ENCODE data around the gene AKT1.
"Not testable (repeated sequence)": the region's sequence is repeated elsewhere in the genome, so short reads cannot be mapped to it uniquely, and the experiment has no call there.

The AKT1 gene

GRCh38 chr14:104751539-104752422 is 43.8 kb downstream of the AKT1 start:
- no peak for DNase-seq

DNA sequence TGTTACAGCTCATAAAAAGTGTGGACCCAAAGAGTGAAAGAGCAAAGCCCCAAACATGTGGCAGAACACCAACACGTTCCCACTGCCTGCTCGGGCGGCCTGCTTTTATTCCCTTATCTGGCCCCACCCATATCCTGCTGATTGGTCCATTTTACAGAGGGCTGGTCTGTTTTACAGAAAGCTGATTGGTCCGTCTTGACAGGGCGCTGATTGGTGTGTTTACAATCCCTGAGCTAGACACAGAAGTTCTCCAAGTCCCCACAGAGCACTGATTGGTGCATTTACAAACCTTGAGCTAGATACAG is 44.8 kb downstream of the AKT1 start:
- DNase-seq, result not testable (repeated sequence)

- no peak for DNase-seq
Observed at GRCh38 chr14:104750056-104750752, 45.3 kb downstream of the AKT1 start.

DNA sequence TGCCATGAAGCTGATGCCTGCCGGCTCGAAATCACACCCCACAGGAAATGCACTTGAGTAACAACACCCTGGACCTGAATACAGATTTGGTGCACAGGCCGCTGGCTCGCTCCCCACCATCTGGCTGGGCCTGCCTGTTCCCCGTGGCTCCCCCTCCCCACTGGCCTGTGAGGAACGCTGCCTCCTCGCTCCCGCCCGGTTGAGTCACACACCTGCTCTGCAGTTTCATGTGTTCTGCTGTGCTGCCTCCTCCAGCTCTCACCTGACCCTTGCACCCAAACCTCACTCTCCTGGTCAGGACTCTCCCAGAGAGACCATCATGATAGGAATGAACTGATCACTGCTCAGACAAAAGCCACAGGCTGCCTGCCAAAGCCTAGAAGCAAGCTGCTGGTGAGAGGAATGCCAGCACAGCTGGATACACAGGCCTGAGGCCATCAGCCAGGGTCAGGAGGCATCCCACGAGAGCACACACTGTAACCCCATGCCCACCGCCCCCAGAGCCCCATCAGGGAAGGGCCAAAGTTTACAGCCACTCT is 46.4 kb downstream of the AKT1 start:
- DNase-seq, result no peak

DNA sequence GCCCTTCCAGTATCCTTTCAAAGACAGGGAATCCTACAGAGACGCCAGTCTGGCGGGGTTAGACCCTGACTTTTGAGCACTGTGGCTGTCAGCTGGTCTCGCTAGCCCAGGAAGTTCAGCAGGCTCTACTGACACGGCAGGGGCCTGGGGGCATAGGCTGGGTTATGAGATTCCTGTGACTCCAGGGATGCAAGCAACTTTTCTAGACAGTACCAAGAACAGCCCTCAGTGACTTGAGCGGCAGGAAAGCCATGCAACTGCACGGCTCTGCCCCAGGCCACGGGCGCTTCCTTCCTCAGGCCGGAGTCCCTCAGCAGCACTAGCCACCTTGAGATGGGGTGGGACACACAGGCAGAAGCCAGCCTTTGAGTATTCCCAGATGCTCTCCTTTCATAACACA is 47.7 kb downstream of the AKT1 start:
- no peak for DNase-seq

DNA sequence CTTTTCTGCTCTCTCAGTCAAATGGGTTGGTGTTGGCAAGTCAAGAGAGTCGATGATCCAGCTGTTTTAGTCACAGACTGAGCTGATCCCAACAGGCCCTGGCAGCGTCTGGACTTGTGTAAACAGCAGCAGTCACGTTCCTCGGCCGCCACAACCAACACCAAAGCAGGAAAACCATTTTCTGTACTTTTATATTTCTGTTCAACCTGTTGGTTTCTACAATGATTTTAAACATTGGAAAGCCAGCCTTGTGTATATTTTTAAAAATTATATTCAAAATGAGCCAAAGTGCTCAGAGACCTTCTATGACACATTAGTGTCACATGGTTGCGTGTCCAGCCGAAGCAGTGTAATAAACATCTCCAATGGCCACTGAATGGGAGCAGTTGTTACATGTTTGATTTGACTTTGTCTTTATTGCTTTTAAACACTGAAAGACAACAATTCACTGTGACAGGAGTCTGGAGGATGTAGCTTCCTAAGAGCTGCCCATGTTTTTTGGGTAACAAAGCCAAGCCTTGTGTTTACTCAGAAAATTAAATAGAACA is 48.5 kb downstream of the AKT1 start:
- DNase-seq, result no peak

DNA sequence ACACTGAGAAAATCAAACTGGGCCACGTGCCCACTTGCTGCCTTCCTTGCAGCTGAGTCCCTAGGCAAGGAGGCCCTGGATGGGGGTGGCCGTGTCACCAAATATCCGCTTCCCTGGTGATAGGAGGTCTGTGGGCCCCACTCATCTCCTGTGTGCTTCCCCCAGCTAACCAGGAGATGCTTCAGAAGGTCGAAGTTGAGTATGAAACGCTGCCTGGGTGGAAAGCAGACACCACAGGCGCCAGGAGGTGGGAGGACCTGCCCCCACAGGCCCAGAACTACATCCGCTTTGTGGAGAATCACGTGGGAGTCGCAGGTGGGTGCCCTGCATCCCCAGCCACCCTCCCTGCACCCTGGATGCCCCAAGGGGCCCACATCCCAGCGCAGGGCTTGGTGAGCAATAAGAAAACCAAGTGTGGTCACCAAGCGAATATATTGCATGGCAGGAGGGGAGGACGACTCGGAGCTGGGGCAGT is 49.4 kb downstream of the AKT1 start:
- DNase-seq, result no peak

GRCh38 chr14:104745431-104745830 is 50.1 kb downstream of the AKT1 start:
- DNase-seq, result no peak

DNA sequence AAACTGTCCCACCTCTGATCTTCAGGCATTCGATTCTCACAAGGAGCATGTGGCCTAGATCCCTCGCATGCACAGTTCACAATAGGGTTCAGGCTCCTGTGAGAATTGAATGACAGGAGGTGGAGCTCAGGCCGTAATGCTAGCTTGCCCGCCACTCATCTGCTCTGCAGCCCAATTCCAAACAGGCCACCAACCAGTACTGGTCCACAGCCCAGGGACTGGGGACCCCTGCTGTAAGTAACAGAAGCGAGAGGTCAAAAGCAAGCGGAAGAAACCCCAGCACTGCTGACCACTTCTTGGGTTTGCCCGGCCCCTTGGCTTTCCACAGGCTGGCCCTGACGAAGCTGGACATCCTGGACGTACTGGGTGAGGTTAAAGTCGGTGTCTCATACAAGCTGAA is 51.1 kb downstream of the AKT1 start:
- DNase-seq, result no peak

DNA sequence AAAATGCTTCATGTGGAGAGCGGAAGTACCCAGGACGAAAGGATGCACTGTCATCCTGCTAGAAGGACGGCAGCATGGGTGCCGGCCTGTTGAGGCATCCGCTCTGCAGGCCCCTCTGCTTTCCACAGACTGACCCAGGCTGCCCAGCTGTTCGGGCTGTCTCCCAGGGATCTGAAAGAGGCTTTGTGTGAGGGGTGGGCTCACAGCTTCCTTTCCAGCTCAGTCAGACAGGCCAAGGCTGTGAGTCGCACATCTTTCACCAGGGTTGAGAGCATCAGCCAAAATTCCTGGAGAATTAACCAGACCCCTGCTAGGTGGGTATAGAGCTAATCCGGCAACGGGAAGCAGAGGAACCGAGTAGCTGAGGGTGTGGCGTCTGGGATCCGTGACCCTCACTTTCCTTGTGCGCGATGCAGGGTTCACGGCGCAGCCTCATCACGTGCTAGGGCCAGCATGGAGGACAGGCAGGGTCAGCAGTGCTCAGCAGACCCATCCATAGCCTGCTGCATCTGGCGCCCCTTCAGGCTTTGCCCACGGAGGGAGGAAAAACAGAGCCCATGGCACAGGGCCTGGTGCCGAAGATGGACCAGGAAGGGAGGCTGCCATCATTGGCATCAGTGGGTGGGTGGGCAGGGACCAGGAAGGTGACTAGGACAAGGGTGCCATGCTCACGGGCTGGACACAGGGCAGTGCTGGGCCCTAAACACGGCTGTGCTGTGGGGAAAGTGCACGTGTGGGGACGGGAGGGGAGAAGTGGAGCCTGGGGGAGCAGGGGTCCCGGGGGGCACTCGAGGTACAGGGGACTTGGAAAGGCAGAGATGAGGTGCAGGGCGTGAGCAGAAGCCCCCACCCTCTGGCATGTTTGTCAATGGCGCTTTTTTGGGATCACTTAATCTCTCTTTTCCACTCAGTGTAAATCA is 51.8 kb downstream of the AKT1 start:
- no peak for DNase-seq

GRCh38 chr14:104742586-104743455 is 52.7 kb downstream of the AKT1 start:
- DNase-seq, result no peak

DNA sequence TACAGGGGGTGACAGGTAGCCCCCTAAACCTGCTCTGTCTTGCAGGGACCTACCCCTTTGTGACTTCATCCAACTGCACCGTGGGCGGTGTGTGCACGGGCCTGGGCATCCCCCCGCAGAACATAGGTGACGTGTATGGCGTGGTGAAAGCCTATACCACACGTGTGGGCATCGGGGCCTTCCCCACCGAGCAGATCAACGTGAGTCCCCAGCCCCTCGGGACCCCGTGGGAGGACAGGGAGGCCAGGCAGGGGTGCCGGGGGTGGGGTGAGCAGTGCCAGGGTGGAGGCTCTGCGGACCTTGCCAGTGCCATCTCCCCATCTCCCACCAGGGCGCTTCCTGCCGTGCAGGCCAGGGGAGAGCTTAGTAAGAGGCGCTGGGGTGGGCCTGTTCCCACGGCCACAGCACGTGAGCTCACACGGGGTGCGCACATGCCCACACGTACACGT is 53.7 kb downstream of the AKT1 start:
- DNase-seq, result no peak

DNA sequence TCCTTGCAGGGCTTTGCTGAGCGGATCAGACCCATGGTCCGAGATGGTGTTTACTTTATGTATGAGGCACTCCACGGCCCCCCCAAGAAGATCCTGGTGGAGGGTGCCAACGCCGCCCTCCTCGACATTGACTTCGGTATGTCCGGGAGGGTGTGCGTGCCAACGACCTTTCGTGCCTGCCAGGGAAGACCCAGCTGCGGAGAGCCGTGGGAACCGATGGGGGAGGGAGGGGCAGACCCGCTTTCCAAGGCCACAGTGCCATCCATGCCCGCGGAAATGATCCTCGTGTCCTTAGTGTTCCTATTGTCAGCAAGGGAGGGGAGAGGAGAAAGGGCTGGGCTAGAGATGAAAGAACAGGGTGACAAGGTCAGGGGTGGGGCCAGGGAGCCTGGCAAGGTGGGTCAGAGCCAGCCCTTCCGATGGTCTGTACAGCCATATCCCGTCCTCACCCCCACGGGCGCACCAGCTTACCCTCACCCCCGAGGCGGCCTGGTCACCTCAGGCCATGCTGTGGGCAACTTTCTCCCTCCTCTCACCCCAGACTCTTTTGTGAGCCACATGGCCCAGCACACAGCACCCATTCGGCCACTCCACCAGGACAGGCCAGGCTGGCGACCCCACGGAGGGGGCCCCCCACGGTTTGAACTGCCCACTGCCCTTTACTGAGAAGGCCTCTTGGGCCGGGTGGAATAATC is 54.3 kb downstream of the AKT1 start:
- DNase-seq, result no peak

DNA sequence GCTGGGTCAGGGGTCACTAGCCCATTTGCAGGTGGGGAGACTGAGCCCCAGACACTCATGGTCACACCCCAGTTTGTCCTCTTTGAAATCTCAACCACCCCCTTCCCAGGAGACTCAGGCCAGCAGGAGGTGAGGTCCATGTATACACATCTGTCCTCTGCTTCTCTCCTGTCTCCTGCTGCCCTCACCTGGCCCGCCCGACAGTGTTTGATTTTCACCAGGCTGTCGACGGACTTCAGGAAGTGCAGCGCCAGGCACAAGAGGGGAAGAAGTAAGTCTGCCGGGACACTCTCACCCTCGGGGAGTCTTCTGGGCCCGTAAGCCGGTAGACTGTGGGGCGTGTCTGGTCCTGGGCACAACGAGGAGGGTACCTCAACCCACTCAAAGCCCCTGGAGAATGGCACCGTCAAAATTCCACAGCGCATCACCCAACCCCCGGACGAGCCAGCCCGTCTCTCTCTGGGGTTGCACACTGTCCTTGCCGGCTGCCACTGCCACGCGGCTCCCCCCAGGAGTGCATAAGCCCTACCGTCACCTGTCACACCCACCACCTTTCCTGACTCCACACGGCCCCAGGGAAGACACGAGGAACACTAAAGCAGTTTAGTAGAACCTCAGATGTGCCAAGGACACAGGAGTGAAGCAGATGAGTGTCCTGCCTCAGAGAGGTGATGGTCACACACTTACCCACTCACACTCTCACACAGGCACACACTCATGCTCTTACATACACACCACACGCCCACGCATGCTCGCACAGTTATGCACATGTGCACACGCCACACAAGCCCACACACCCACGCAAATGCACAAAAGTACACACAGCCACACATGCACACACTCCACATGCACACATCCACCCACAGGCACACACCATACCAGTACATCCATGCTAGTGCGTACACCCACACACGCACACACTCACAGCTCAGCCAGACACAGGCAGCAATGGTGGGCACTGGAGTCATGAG is 55.7 kb downstream of the AKT1 start:
- no peak for DNase-seq

DNA sequence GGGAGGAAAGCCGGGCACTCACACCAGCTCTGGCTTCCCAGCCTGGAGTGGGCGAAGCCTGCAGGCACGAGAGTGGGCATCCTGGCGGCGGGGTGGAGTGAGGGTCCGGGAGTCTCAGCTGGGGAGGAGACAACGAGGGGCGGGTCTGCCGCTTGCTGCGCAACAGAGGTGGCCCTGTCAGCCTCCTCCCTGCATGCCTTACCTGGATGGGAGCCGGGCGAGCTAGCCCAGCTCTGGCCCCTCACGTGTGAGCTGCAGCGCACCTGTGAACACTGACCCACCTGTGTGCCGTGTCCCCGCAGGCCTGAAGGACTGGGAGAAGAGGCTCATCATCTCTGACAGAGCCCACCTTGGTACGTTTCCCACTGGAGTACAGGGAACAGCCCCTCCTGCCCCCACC is 56.5 kb downstream of the AKT1 start:
- no peak for DNase-seq

DNA sequence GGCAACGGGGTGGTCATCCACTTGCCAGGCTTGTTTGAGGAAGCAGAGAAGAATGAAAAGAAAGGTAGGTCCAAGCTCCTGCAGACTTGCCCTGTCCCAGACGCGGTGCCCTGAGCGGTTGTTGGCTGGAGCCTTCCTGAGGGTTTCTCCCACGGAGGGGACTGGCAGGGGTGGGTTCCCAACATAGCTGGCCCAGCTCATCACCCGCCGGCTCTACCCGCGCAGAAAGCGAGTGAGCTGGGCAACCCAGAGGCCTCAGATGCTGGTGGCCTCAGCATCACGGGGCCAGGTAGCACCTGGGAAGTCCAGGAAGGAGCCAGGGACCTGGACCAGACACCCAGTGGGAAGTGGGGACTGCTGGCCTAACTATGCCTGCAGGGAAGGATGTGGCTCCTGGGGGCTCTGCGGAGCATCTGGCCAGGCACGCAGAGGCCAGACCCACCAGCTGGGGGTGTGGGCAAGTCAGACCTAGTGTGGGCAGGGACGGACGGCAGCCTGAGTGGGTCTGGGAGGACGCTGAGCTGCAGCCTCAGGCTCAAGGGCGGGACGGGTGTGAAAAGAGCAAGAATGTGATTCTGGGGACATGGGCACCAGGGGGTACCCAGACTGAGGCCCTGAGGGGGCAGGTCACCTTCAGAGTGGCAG is 57.1 kb downstream of the AKT1 start:
- no peak for DNase-seq

- no peak for DNase-seq
Observed at GRCh38 chr14:104735830-104736642, 59.5 kb downstream of the AKT1 start.
